Mucosa of descending colon (tissue), 3 donors: Measurements from ENCODE around the gene KRT36. TPM values are rescaled to one million over a fixed set of nuclear protein-coding genes. Genes with fewer than 3 reads are reported as not detected.

Experiments
- ATAC-seq: fragments of 200-7000 bp; cut with Tn5 transposase; one replicate; pipeline ENCODE4 v1.9.1; 2020; ENCODE audit warnings: mild to moderate bottlenecking, moderate library complexity
- DNase-seq, 3 donors: peaks; one replicate each; pipeline ENCODE4 v3.0.0-alpha.2; 2020
- H3K36me3 ChIP-seq: fragments of 200-600 bp; one replicate; pipeline ENCODE4 v1.8.0; 2021; ENCODE audit warnings: low read depth, mild to moderate bottlenecking
- H3K4me1 ChIP-seq: fragments of 200-600 bp; one replicate; pipeline ENCODE4 v1.8.0; 2021; ENCODE audit warnings: low read depth, mild to moderate bottlenecking
- H3K4me3 ChIP-seq: fragments of 200-600 bp; one replicate; pipeline ENCODE4 v1.8.0; 2021; ENCODE audit warnings: mild to moderate bottlenecking
- H3K9me3 ChIP-seq: fragments of 200-600 bp; one replicate; pipeline ENCODE4 v1.8.0; 2021; ENCODE audit warnings: mild to moderate bottlenecking
- CTCF ChIP-seq: fragments of 200-600 bp; IDR thresholded peaks from one replicate; pipeline ENCODE4 v1.8.0; 2022; ENCODE audit warnings: antibody characterized with exemption, mild to moderate bottlenecking
- intact Hi-C, 2 donors: fragments of 100-400 bp; cut with DNase I in 1 of 2; cut with micrococcal nuclease in 1 of 2; formaldehyde crosslinking; loops; one replicate each; pipeline versions ENCODE4 v1.11.0 to v1.11.1; 2022; cut with DNase I, micrococcal nuclease
- total RNA-seq, 3 donors: library from RNA; stranded (reverse); fragmentation: NEBNext Ultra II Directional in 2 of 3; extraction: Animal tissue kit (Norgen Biotek cat#: 25700) in 2 of 3; gene quantifications; one replicate each; pipeline versions ENCODE4 v1.2.1 to v1.2.4, GENCODE V29; 2021 to 2023
- donor health status: DM: no; HTN: no; CAD: no; lungs with moderate emphysema.
- donor health status: DM: no; HTN: no; CAD: no.
- donor health status: DM: no; HTN: yes; CAD: no.

Gene KRT36
- total RNA-seq, 3 donors from 2014 or later, result not detected

GRCh38 chr17:41467561-41467960 lies 22.1 kb downstream of the KRT36 start:
- DNase-seq, result no peak
- no peaks in the 10 kb centered on the region for H3K4me1 ChIP-seq
- H3K9me3 ChIP-seq, result no peaks in the 10 kb centered on the region
- no peak for TF ChIP-seq CTCF
- H3K4me3 ChIP-seq, result no peak overlapping the region
- no peak for ATAC-seq
- intact Hi-C loops, result no loop called here
- no peaks in the 10 kb centered on the region for H3K36me3 ChIP-seq

- Histone ChIP-seq H3K4me1 (no peaks in the 10 kb centered on the region), H3K4me3 (no peak within 1 kb of the TSS), H3K36me3 (no peaks in the 10 kb centered on the region), H3K9me3 (no peaks in the 10 kb centered on the region)
- DNase-seq (no peak), ATAC-seq (no peak)
- intact Hi-C loops, result no loop called here
- TF ChIP-seq CTCF, result no peak
Observed at GRCh38 chr17:41466988-41467387, 22.7 kb downstream of the KRT36 start, which contains the start of gene KRT32. TSS of gene KRT32 (minus strand) at chr17:41467386. CDS start at chr17:41467325, 61 bp downstream.

- intact Hi-C loops, result no loop called here
- ATAC-seq, result no peak
Observed at GRCh38 chr17:41464682-41465081, 25.0 kb downstream of the KRT36 start.

GRCh38 chr17:41464173-41464572 lies 25.5 kb downstream of the KRT36 start:
- Histone ChIP-seq H3K36me3 (no peaks in the 10 kb centered on the region), H3K9me3 (no peaks in the 10 kb centered on the region), H3K4me1 (no peaks in the 10 kb centered on the region), H3K4me3 (no peak overlapping the region)
- ATAC-seq, result no peak
- TF ChIP-seq CTCF, result no peak
- DNase-seq, result no peak
- intact Hi-C loops, result no loop called here

More at GRCh38 chr17:41464682-41465081, 25.0 kb downstream of the KRT36 start:
- no peaks in the 10 kb centered on the region for H3K36me3 ChIP-seq
- no peak for TF ChIP-seq CTCF
- DNase-seq, result no peak
- H3K4me1 ChIP-seq, result no peaks in the 10 kb centered on the region
- H3K9me3 ChIP-seq, result no peaks in the 10 kb centered on the region
- no peak overlapping the region for H3K4me3 ChIP-seq

- intact Hi-C loops, result no loop called here
- DNase-seq (no peak), ATAC-seq (no peak)
- TF ChIP-seq CTCF, result no peak
- Histone ChIP-seq H3K4me1 (no peaks in the 10 kb centered on the region), H3K4me3 (no peak overlapping the region), H3K9me3 (no peaks in the 10 kb centered on the region), H3K36me3 (no peaks in the 10 kb centered on the region)
Observed at GRCh38 chr17:41463746-41464145, 26.0 kb downstream of the KRT36 start.

- Histone ChIP-seq H3K9me3 (no peaks in the 10 kb centered on the region), H3K4me1 (no peaks in the 10 kb centered on the region), H3K36me3 (no peaks in the 10 kb centered on the region), H3K4me3 (no peak overlapping the region)
- intact Hi-C loops, result no loop called here
- ATAC-seq, result no peak
- DNase-seq, result no peak
- TF ChIP-seq CTCF, result no peak
Observed at GRCh38 chr17:41462705-41463104, 27.0 kb downstream of the KRT36 start.
